GM10248 (cell line): ENCODE measurements around the gene APOB.

Experiments
- CTCF ChIA-PET: fragments of 300-600 bp; sonication (Branson Sonifier 250); formaldehyde crosslinking; extraction: SDS; loops from one replicate; lab custom pipeline; 2021; ENCODE audit warnings: antibody characterized with exemption; lab: Yijun Ruan, JAX
- POLR2A ChIA-PET: fragments of 350-650 bp; sonication (Branson Sonifier 250); formaldehyde crosslinking; extraction: SDS; loops from one replicate; lab custom pipeline; 2020; ENCODE audit warnings: antibody characterized with exemption; lab: Yijun Ruan, JAX
- DNase-seq: peaks from one replicate; pipeline ENCODE4 v3.0.0; 2012; ENCODE audit errors: extremely low spot score
- TF ChIP-seq, protein P1 (sequence below): IDR thresholded peaks from 2 replicates; pipeline ENCODE4 v1.5.1; 2012; ENCODE audit warnings: mild to moderate bottlenecking, low read depth; ENCODE audit errors: extremely low read depth, missing control alignments, control extremely low read depth

The APOB gene

DNA sequence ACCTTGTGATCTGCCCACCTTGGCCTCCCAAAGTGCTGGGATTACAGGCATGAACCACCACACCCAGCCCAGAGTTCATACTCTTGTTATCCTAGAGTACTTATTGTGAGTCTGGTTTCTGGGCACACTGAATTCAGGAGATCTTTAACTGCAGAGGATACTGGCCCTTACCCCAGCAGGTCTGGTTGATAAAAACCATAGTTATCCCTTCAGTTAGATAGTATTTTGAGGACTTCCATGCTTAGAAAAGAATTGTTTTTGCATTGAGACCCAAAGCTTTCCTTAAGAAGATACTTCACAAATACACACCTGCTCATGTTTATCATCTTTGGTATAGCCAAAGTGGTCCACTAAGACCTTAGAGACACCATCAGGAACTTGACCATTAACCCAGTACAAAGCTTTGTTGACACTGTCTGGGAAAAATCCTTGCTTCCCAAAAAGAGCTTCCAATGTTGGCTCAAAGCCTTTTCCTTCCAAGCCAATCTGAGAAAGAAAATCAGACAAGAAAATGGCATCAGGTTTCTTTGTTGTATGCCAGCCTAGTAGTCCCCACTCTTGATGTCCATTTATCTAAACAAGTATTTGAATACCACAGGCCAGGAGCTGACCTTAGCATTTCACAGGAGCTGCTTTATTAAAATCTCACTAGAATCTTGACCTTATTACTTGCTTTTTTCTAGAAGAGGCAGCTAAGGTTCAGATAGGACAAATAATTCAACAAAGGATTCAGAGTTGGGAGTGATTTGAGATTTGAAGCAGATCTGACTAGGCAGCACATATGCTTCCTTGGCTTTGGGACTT, 17.2 kb downstream of the APOB start:
- DNase-seq = no peak
- CTCF ChIA-PET = interaction anchor here (1.0 to 2.6 kb wide), 6 partner anchors 11 to 366 kb away, joined by 3 to 9 read pairs (median 4); no protein-coding TSS in a partner anchor
- TF ChIP-seq, protein P1, sequence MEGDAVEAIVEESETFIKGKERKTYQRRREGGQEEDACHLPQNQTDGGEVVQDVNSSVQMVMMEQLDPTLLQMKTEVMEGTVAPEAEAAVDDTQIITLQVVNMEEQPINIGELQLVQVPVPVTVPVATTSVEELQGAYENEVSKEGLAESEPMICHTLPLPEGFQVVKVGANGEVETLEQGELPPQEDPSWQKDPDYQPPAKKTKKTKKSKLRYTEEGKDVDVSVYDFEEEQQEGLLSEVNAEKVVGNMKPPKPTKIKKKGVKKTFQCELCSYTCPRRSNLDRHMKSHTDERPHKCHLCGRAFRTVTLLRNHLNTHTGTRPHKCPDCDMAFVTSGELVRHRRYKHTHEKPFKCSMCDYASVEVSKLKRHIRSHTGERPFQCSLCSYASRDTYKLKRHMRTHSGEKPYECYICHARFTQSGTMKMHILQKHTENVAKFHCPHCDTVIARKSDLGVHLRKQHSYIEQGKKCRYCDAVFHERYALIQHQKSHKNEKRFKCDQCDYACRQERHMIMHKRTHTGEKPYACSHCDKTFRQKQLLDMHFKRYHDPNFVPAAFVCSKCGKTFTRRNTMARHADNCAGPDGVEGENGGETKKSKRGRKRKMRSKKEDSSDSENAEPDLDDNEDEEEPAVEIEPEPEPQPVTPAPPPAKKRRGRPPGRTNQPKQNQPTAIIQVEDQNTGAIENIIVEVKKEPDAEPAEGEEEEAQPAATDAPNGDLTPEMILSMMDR = no peak

DNA sequence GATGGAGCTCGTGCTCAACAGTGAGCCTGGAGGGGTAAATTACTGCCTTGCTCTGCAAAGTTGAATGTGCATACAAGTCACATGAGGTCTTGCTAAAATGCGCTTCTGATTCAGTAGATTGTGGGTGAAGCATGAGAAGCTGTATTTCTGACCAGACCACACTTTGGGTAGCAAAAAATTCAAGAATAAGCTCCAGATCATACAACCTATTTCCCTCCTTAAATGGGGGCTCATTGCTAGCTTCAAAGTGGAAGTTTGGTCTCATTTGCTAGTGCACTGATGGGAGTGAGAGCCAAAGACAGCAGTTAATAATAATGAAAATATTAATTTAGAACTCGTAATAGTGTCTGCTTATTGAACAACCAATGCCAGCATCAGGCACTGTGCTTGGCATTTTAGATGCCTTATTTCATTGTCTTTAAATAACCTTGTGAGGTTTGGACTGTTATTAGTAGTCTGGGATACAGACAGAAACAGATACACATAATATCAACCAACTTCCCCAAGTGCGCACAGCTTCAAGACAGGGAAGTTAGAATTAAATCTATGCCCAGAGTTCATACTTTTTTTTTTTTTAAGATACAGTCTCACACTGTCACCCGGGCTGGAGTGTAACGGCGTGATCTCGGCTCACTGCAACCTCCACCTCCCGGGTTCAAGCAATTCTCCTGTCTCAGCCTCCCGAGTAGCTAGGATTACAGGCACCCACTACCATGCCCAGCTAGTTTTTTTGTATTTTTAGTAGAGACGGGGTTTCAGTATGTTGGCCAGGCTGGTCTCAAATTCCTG, 18.0 kb downstream of the APOB start:
- TF ChIP-seq, protein P1 = no peak

More for the DNA sequence above, 17.2 kb downstream of the APOB start:
- POLR2A ChIA-PET = interaction anchor here (0.6 kb wide), 1 partner anchor 750 kb away, joined by 6 read pairs; no protein-coding TSS in a partner anchor

DNA sequence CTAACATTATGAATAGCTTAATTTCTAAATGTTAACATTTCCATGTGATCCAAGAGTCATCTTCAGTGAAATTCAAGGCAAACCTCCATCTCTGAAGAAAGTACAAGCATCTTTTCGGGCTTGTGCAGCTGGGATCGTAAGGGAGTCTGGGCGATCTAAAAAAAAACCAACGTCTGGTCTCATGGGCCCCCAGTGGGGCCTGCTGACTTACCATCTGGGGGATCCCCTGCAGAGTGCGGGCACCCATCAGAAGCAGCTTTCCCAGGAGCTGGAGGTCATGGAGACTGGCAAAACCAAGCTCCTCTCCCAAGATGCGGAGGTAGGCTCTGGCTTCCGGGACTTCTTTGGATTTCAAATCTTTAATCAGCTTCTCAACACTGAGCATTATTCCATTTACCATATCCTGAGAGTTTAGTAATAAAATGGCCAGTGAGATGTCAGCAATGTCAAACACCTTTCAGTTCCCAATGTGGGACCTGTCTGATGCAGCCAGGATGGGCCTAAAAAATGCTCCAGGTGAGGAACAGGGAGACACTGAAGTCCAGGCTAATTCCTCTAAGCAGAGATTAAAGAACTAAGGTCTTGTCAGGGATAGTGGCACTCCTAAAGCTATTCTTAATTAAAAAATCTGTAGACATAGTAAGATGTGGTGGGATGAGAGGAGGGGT, 19.0 kb downstream of the APOB start:
- POLR2A ChIA-PET = no interaction called here
- no peak for DNase-seq
- TF ChIP-seq, protein P1 = no peak
- CTCF ChIA-PET = interaction anchor here (1.5 to 1.9 kb wide), 3 partner anchors 19 to 363 kb away, joined by 3 to 6 read pairs (median 3); partner anchors contain the start of gene APOB

More for the DNA sequence above, 18.0 kb downstream of the APOB start:
- ChIA-PET POLR2A (no interaction called here), CTCF (interaction anchor here (0.6 to 2.6 kb wide), 7 partner anchors 10 to 364 kb away, joined by 3 to 9 read pairs (median 3); no protein-coding TSS in a partner anchor)
- no peak for DNase-seq

DNA sequence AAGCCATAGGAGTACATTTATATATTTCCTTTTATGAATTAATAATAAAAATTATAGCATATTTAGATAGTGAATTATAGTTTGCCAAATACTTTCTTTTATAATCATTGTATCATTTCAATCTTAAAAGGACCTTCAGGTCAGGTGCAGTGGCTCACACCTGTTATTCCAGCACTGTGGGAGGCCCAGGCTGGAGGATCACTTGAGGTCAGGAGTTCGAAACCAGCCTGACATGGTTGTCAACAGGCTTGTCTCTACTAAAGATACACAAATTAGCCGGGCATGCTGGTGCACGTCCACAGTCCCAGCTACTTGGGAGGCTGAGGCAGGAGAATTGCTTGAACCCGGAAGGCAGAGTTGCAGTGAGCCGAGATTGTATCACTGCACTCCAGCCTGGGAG, 19.7 kb downstream of the APOB start:
- TF ChIP-seq, protein P1 = no peak
- ChIA-PET CTCF (interaction anchor here (1.5 to 2.0 kb wide), 4 partner anchors 13 to 362 kb away, joined by 3 to 8 read pairs (median 4); partner anchors contain the start of gene APOB), POLR2A (no interaction called here)

DNA sequence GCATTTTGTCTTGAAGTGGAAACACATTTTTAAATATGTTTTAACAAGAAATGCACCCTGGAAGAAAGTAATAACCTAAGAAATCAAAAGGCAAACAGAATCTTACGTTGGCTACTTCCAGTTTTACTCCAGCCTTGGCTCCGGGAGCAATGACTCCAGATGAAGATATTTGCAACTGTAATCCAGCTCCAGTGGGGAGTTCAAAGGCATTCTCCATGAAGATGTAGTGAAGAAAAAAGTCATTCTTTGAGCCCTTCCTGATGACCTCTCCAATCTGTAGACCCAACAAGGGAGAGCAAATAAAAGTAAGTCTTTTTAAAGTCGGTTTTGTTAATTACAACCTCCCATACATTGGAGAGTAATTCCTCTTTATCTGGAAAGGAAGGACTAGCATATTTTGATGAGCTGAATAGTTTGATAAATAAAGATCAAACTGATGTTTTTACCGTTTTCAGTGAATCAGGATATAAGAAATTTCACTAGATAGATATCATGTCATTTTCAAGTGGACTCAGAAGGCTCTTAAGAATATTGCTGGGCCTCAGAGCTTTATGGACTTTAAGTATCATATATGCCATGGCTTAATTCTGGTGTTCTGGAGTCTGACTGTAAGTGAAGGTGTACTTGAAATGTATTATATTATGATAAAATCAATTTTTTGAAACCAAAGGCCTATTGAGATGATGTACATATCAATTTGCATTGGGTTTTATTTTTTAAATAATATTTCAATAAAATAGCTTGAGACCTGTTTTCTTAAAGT, 20.3 kb downstream of the APOB start:
- DNase-seq = no peak
- ChIA-PET POLR2A (no interaction called here), CTCF (interaction anchor here (1.5 to 2.0 kb wide), 4 partner anchors 9 to 362 kb away, joined by 3 to 8 read pairs (median 5); partner anchors contain the start of gene APOB)
- TF ChIP-seq, protein P1 = no peak

More for the DNA sequence above, 19.7 kb downstream of the APOB start:
- DNase-seq = no peak
